CD4-positive, alpha-beta T cell treated with Interleukin-4 for 1 hour (primary cell): ENCODE data around the gene HTR3A.
"Not testable (repeated sequence)": the region's sequence is repeated elsewhere in the genome, so short reads cannot be mapped to it uniquely, and the experiment has no call there.

Experiments
- DNase-seq, 2 donors: peaks; one replicate each; pipeline ENCODE4 v3.0.0-alpha.2; 2020 to 2022

Gene HTR3A

GRCh38 chr11:113974741-113975470 lies at the start of gene HTR3A:
Gene HTR3A (plus strand): TSS chr11:113975108. CDS start chr11:113975326, 218 bp downstream.
- no peak for DNase-seq

GRCh38 chr11:113926273-113927197 lies 48.4 kb upstream of the HTR3A start:
- no peak for DNase-seq

GRCh38 chr11:113928311-113928710 lies 46.6 kb upstream of the HTR3A start:
- DNase-seq = no peak

- no peak for DNase-seq
Measured at GRCh38 chr11:113932788-113933187, 42.1 kb upstream of the HTR3A start.

GRCh38 chr11:113934193-113934592 lies 40.7 kb upstream of the HTR3A start:
- DNase-seq = not testable (repeated sequence)

- no peak for DNase-seq
Measured at GRCh38 chr11:113934761-113935160, 40.1 kb upstream of the HTR3A start.

GRCh38 chr11:113935858-113936257 lies 39.0 kb upstream of the HTR3A start:
- no peak for DNase-seq

- DNase-seq = no peak
Measured at GRCh38 chr11:113937918-113938317, 37.0 kb upstream of the HTR3A start.

GRCh38 chr11:113942256-113942655 lies 32.7 kb upstream of the HTR3A start:
- no peak for DNase-seq

- not testable (repeated sequence) for DNase-seq
Measured at GRCh38 chr11:113946162-113946561, 28.7 kb upstream of the HTR3A start.

- peak in 1 of 2 donors; percentile 19 for DNase-seq
Measured at GRCh38 chr11:113947994-113948393, 26.9 kb upstream of the HTR3A start.

GRCh38 chr11:113949891-113950290 lies 25.0 kb upstream of the HTR3A start:
- no peak for DNase-seq

GRCh38 chr11:113951537-113951936 lies 23.4 kb upstream of the HTR3A start:
- DNase-seq = no peak

GRCh38 chr11:113952070-113952469 lies 22.8 kb upstream of the HTR3A start:
- no peak for DNase-seq

- no peak for DNase-seq
Measured at GRCh38 chr11:113952588-113952987, 22.3 kb upstream of the HTR3A start.

GRCh38 chr11:113954235-113954634 lies 20.7 kb upstream of the HTR3A start:
- DNase-seq = no peak

- no peak for DNase-seq
Measured at GRCh38 chr11:113956986-113957385, 17.9 kb upstream of the HTR3A start.

- no peak for DNase-seq
Measured at GRCh38 chr11:113960702-113961330, 14.1 kb upstream of the HTR3A start.

- no peak for DNase-seq
Measured at GRCh38 chr11:113967361-113967760, 7.5 kb upstream of the HTR3A start.

- no peak for DNase-seq
Measured at GRCh38 chr11:113971506-113972195, 3.3 kb upstream of the HTR3A start.

GRCh38 chr11:113977071-113977490 lies 2.2 kb downstream of the HTR3A start:
- DNase-seq = peak in 1 of 2 donors; percentile 18

GRCh38 chr11:113977701-113978100 lies 2.8 kb downstream of the HTR3A start:
- DNase-seq = peak in 1 of 2 donors; percentile 72

- DNase-seq = no peak
Measured at GRCh38 chr11:113979431-113979830, 4.5 kb downstream of the HTR3A start.
